ENCODE measurements around the gene PCDHB16.
A peak's percentile ranks its signal among the peaks of the same experiment; 100 is the strongest.
"Not testable (repeated sequence)": the region's sequence is repeated elsewhere in the genome, so short reads cannot be mapped to it uniquely, and the experiment has no call there.

PCDHB16 gene

GRCh38 chr5:141224844-141225243 is 42.7 kb downstream of the PCDHB16 start:
- POLR2A ChIA-PET; H3K4me3 ChIP-seq (ENCODE audit: low read depth, low read length); H3K36me3 ChIP-seq (ENCODE audit: control insufficient read depth in 2 of 2, insufficient read depth in 1 of 2, low read length in 2 of 2); CTCF ChIA-PET; H3K4me1 ChIP-seq (ENCODE audit: control insufficient read depth, insufficient read depth, low read length); H3K27ac ChIP-seq (ENCODE audit: extremely low read depth, low read depth, low read length); H3K9me3 ChIP-seq (ENCODE audit: control insufficient read depth, insufficient read depth, low read depth, low read length): not testable (repeated sequence)

- H3K9me3 ChIP-seq (ENCODE audit: control insufficient read depth, insufficient read depth, low read depth, low read length); H3K4me1 ChIP-seq (ENCODE audit: control insufficient read depth, insufficient read depth, low read length); H3K36me3 ChIP-seq (ENCODE audit: control insufficient read depth in 2 of 2, insufficient read depth in 1 of 2, low read length in 2 of 2); POLR2A ChIA-PET; H3K27ac ChIP-seq (ENCODE audit: extremely low read depth, low read depth, low read length); H3K4me3 ChIP-seq (ENCODE audit: low read depth, low read length); CTCF ChIA-PET: not testable (repeated sequence)
Observed at GRCh38 chr5:141225421-141225820, 43.2 kb downstream of the PCDHB16 start.

GRCh38 chr5:141234109-141234667 is 52.0 kb downstream of the PCDHB16 start:
- Histone ChIP-seq H3K4me1 (ENCODE audit: control insufficient read depth, insufficient read depth, low read length) (no peaks in the 10 kb centered on the region), H3K9me3 (ENCODE audit: control insufficient read depth, insufficient read depth, low read depth, low read length) (no peaks in the 10 kb centered on the region), H3K4me3 (ENCODE audit: low read depth, low read length) (peak overlapping the region; percentile 33), H3K36me3 (ENCODE audit: control insufficient read depth in 2 of 2, insufficient read depth in 1 of 2, low read length in 2 of 2) (no peaks in the 10 kb centered on the region), H3K27ac (ENCODE audit: extremely low read depth, low read depth, low read length) (no peak overlapping the region)
- POLR2A ChIA-PET, result no interaction called here
- CTCF ChIA-PET, result interaction anchor here (0.6 to 2.3 kb wide), 26 partner anchors 10 to 408 kb away, joined by 3 to 20 read pairs (median 4); partner anchors contain the start of genes PCDHB10, PCDHB12, PCDHB14 and PCDHB15
- TF ChIP-seq IKZF3 (tag by site-specific recombination; IDR thresholded peaks at IDR 0.05) (0 out of 2 replicates have a peak, but pooled peaks have one; percentile 13), ZNF184 (tag by site-specific recombination; IDR thresholded peaks at IDR 0.05) (no peak), ZNF645 (tag by site-specific recombination; IDR thresholded peaks at IDR 0.05) (no peak), FEZF1 (tag by site-specific recombination; IDR thresholded peaks at IDR 0.05) (no peak), ZSCAN30 (tag by site-specific recombination; IDR thresholded peaks at IDR 0.05) (no peak), ZSCAN16 (tag by site-specific recombination; IDR thresholded peaks at IDR 0.05) (no peak), ZNF654 (tag by site-specific recombination; IDR thresholded peaks at IDR 0.05; ENCODE audit: low read depth) (peak; percentile 62), ZNF362 (tag by site-specific recombination; IDR thresholded peaks at IDR 0.05) (no peak), ZNF366 (tag by site-specific recombination; conservative IDR thresholded peaks at IDR 0.05) (no peak)
- TF ChIP-seq, protein P1, sequence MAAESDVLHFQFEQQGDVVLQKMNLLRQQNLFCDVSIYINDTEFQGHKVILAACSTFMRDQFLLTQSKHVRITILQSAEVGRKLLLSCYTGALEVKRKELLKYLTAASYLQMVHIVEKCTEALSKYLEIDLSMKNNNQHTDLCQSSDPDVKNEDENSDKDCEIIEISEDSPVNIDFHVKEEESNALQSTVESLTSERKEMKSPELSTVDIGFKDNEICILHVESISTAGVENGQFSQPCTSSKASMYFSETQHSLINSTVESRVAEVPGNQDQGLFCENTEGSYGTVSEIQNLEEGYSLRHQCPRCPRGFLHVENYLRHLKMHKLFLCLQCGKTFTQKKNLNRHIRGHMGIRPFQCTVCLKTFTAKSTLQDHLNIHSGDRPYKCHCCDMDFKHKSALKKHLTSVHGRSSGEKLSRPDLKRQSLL (tag by site-specific recombination; IDR thresholded peaks at IDR 0.05), result no peak
